Skeletal muscle satellite cell (primary cell): ENCODE measurements around the gene TOP3B.

ENCODE experiments used
- H3K27me3 ChIP-seq: 2 replicates; pipeline ENCODE4 v1.7.0; 2013; ENCODE audit warnings: low read length; ENCODE audit not compliant: control insufficient read depth, insufficient read depth
- H3K36me3 ChIP-seq: 2 replicates; pipeline ENCODE4 v1.7.0; 2013; ENCODE audit warnings: mild to moderate bottlenecking, control low read depth, low read length; ENCODE audit not compliant: insufficient read depth
- H3K4me1 ChIP-seq: 2 replicates; pipeline ENCODE4 v1.7.0; 2013; ENCODE audit warnings: low read length; ENCODE audit not compliant: control insufficient read depth, insufficient read depth
- H3K4me2 ChIP-seq: 2 replicates; pipeline ENCODE4 v1.7.0; 2013; ENCODE audit warnings: mild to moderate bottlenecking, low read length
- H3K4me3 ChIP-seq: 2 replicates; pipeline ENCODE4 v1.7.0; 2013; ENCODE audit warnings: low read length
- H3K9ac ChIP-seq: 2 replicates; pipeline ENCODE4 v1.7.0; 2013; ENCODE audit warnings: mild to moderate bottlenecking, low read depth, low read length, moderate library complexity
- H3K9me3 ChIP-seq: replicated peaks from 2 replicates; pipeline ENCODE4 v1.7.0; 2013; ENCODE audit warnings: mild to moderate bottlenecking, control low read depth, low read length

TOP3B gene

GRCh38 chr22:22006596-22006990, 24.0 kb upstream of the TOP3B start:
- H3K36me3 ChIP-seq: no peaks in the 10 kb centered on the region
- no peak overlapping the region for H3K9ac ChIP-seq
- H3K27me3 ChIP-seq: peaks cover 54% of the 10 kb centered on the region
- no peak overlapping the region for H3K4me2 ChIP-seq
- no peaks in the 10 kb centered on the region for H3K9me3 ChIP-seq
- no peaks in the 10 kb centered on the region for H3K4me1 ChIP-seq
- no peak overlapping the region for H3K4me3 ChIP-seq

GRCh38 chr22:22005945-22006595, 23.5 kb upstream of the TOP3B start:
- Histone ChIP-seq H3K36me3 (no peaks in the 10 kb centered on the region), H3K4me3 (no peak overlapping the region), H3K27me3 (peaks cover 58% of the 10 kb centered on the region), H3K9ac (no peak overlapping the region), H3K4me1 (no peaks in the 10 kb centered on the region), H3K9me3 (no peaks in the 10 kb centered on the region), H3K4me2 (no peak overlapping the region)

- Histone ChIP-seq H3K9ac (no peak overlapping the region), H3K27me3 (peaks cover 50% of the 10 kb centered on the region), H3K9me3 (no peaks in the 10 kb centered on the region), H3K4me2 (no peak overlapping the region), H3K4me1 (no peaks in the 10 kb centered on the region), H3K36me3 (no peaks in the 10 kb centered on the region), H3K4me3 (no peak overlapping the region)
These were observed 20.6 kb upstream of the TOP3B start for GRCh38 chr22:22003233-22003632.

- no peaks in the 10 kb centered on the region for H3K9me3 ChIP-seq
- no peaks in the 10 kb centered on the region for H3K4me1 ChIP-seq
- no peak overlapping the region for H3K4me3 ChIP-seq
- H3K4me2 ChIP-seq: no peak overlapping the region
- no peaks in the 10 kb centered on the region for H3K36me3 ChIP-seq
- H3K27me3 ChIP-seq: peaks cover 55% of the 10 kb centered on the region
- H3K9ac ChIP-seq: no peak overlapping the region
These were observed 20.0 kb upstream of the TOP3B start for GRCh38 chr22:22002526-22003055.

- Histone ChIP-seq H3K4me1 (no peaks in the 10 kb centered on the region), H3K4me3 (no peak overlapping the region), H3K27me3 (peaks cover 56% of the 10 kb centered on the region), H3K9me3 (no peaks in the 10 kb centered on the region), H3K4me2 (no peak overlapping the region), H3K36me3 (no peaks in the 10 kb centered on the region), H3K9ac (no peak overlapping the region)
These were observed 19.3 kb upstream of the TOP3B start for GRCh38 chr22:22001664-22002525.

- Histone ChIP-seq H3K4me1 (no peaks in the 10 kb centered on the region), H3K4me2 (no peak overlapping the region), H3K36me3 (no peaks in the 10 kb centered on the region), H3K4me3 (no peak overlapping the region), H3K27me3 (peaks cover 62% of the 10 kb centered on the region), H3K9ac (no peak overlapping the region), H3K9me3 (no peaks in the 10 kb centered on the region)
These were observed 16.1 kb upstream of the TOP3B start for GRCh38 chr22:21998595-21999247.

GRCh38 chr22:21996175-21996720, 13.7 kb upstream of the TOP3B start:
- H3K4me2 ChIP-seq: no peak overlapping the region
- no peak overlapping the region for H3K9ac ChIP-seq
- H3K27me3 ChIP-seq: peaks cover 51% of the 10 kb centered on the region
- H3K4me1 ChIP-seq: no peaks in the 10 kb centered on the region
- H3K36me3 ChIP-seq: no peaks in the 10 kb centered on the region
- no peak overlapping the region for H3K4me3 ChIP-seq
- H3K9me3 ChIP-seq: no peaks in the 10 kb centered on the region

GRCh38 chr22:21995660-21996059, 13.1 kb upstream of the TOP3B start:
- Histone ChIP-seq H3K27me3 (peaks cover 51% of the 10 kb centered on the region), H3K9me3 (no peaks in the 10 kb centered on the region), H3K4me1 (peaks cover 3% of the 10 kb centered on the region), H3K4me2 (no peak overlapping the region), H3K9ac (no peak overlapping the region), H3K36me3 (no peaks in the 10 kb centered on the region), H3K4me3 (no peak overlapping the region)

GRCh38 chr22:21994881-21995444, 12.4 kb upstream of the TOP3B start:
- no peak overlapping the region for H3K9ac ChIP-seq
- no peak overlapping the region for H3K4me2 ChIP-seq
- no peaks in the 10 kb centered on the region for H3K9me3 ChIP-seq
- peaks cover 53% of the 10 kb centered on the region for H3K27me3 ChIP-seq
- no peak overlapping the region for H3K4me3 ChIP-seq
- no peaks in the 10 kb centered on the region for H3K36me3 ChIP-seq
- H3K4me1 ChIP-seq: peaks cover 3% of the 10 kb centered on the region

GRCh38 chr22:21992593-21993237, 10.1 kb upstream of the TOP3B start:
- no peak overlapping the region for H3K4me3 ChIP-seq
- H3K9ac ChIP-seq: no peak overlapping the region
- no peaks in the 10 kb centered on the region for H3K9me3 ChIP-seq
- H3K4me2 ChIP-seq: no peak overlapping the region
- H3K4me1 ChIP-seq: peaks cover 3% of the 10 kb centered on the region
- peaks cover 60% of the 10 kb centered on the region for H3K27me3 ChIP-seq
- no peaks in the 10 kb centered on the region for H3K36me3 ChIP-seq
